Mammary epithelial cell (primary cell): Measurements from ENCODE around the gene ATP6V0B.

Experiments
- EZH2 ChIP-seq: IDR thresholded peaks from 2 replicates; pipeline ENCODE4 v1.6.1; 2012; ENCODE audit warnings: low read length, inconsistent platforms, borderline replicate concordance
- TF ChIP-seq, protein P1 (sequence below), 2 donors: IDR thresholded peaks in 1 of 2; conservative IDR thresholded peaks in 1 of 2; 2 replicates each; pipeline ENCODE4 v1.5.1; 2011 to 2012; ENCODE audit warnings: inconsistent platforms in 2 of 2, low read length in 2 of 2, mild to moderate bottlenecking in 2 of 2, control low read depth in 1 of 2, low read depth in 1 of 2; ENCODE audit not compliant: insufficient read depth in 1 of 2; ENCODE audit errors: extremely low read depth in 1 of 2

DNA sequence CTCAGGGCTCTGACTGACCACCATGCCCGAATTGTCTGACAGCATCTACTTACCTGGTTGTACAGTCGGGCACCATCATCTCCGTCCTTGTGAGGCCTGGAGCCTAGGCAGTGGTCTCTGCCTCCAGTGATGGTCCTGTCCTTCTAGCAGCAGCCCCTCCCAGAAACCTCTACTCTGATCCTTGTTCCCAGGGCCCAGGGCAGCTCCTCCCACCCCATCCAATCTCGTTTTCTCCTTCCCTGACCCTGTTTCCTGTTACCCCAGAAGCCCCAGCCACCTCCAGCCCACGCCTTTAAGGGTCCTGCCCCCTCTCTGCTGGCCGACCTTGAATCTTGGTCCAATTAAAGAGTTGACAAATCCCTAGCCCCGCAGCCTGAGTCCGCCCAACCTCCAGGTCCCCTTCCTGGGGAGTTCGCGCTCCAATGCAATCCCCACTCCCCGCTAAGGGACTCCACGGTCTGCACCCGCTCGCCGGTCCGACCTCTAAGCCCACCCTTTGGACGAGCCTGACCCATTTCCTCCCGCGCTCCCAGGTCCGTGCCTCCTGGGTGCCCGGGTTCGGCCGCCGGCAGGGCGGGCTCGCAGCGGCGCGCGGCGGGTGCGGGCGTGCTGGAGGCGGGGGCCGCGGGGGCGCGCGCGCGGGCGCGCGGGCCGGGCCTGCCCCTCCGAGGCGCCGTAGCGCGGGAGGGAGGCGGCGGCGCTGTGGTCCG, 3.9 kb downstream of the ATP6V0B start, which contains the start of gene B4GALT2:
- TF ChIP-seq, protein P1, sequence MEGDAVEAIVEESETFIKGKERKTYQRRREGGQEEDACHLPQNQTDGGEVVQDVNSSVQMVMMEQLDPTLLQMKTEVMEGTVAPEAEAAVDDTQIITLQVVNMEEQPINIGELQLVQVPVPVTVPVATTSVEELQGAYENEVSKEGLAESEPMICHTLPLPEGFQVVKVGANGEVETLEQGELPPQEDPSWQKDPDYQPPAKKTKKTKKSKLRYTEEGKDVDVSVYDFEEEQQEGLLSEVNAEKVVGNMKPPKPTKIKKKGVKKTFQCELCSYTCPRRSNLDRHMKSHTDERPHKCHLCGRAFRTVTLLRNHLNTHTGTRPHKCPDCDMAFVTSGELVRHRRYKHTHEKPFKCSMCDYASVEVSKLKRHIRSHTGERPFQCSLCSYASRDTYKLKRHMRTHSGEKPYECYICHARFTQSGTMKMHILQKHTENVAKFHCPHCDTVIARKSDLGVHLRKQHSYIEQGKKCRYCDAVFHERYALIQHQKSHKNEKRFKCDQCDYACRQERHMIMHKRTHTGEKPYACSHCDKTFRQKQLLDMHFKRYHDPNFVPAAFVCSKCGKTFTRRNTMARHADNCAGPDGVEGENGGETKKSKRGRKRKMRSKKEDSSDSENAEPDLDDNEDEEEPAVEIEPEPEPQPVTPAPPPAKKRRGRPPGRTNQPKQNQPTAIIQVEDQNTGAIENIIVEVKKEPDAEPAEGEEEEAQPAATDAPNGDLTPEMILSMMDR (conservative IDR thresholded peaks at IDR 0.05 in 1 of 2, IDR thresholded peaks at IDR 0.05 in 1 of 2; ENCODE audit: extremely low read depth in 1 of 2, insufficient read depth in 1 of 2, low read depth in 1 of 2, low read length in 2 of 2) = no peak
- no peak for TF ChIP-seq EZH2
